Adrenal gland (tissue), 5 donors: ENCODE measurements around the gene LRRC25.
"Not testable (repeated sequence)": the region's sequence is repeated elsewhere in the genome, so short reads cannot be mapped to it uniquely, and the experiment has no call there.

Experiments
- CTCF ChIP-seq, 6 experiments: fragments of 450-650 bp in 4 of 6; fragments of 200-600 bp in 2 of 6; sonication (generic) in 1 of 6; IDR thresholded peaks; 1 replicate in 5 of 6; 2 replicates in 1 of 6; pipeline versions ENCODE4 v1.5.1 to v1.8.0; 2016 to 2021; ENCODE audit warnings: antibody characterized with exemption in 6 of 6, mild to moderate bottlenecking in 2 of 6, moderate library complexity in 1 of 6
- POLR2A ChIP-seq, 2 donors: fragments of 450-650 bp; IDR thresholded peaks; one replicate each; pipeline ENCODE4 v1.6.1; 2017; ENCODE audit warnings: antibody characterized with exemption in 2 of 2, mild to moderate bottlenecking in 2 of 2, moderate library complexity in 1 of 2
- donor health status: DM: no; HTN: no; CAD: no.

- TF ChIP-seq CTCF, POLR2A (IDR thresholded peaks at IDR 0.05): not testable (repeated sequence)
These were observed 13.8 kb downstream of the LRRC25 start for GRCh38 chr19:18383622-18384021.
